ENCODE results near the gene RRBP1.

Gene RRBP1

DNA sequence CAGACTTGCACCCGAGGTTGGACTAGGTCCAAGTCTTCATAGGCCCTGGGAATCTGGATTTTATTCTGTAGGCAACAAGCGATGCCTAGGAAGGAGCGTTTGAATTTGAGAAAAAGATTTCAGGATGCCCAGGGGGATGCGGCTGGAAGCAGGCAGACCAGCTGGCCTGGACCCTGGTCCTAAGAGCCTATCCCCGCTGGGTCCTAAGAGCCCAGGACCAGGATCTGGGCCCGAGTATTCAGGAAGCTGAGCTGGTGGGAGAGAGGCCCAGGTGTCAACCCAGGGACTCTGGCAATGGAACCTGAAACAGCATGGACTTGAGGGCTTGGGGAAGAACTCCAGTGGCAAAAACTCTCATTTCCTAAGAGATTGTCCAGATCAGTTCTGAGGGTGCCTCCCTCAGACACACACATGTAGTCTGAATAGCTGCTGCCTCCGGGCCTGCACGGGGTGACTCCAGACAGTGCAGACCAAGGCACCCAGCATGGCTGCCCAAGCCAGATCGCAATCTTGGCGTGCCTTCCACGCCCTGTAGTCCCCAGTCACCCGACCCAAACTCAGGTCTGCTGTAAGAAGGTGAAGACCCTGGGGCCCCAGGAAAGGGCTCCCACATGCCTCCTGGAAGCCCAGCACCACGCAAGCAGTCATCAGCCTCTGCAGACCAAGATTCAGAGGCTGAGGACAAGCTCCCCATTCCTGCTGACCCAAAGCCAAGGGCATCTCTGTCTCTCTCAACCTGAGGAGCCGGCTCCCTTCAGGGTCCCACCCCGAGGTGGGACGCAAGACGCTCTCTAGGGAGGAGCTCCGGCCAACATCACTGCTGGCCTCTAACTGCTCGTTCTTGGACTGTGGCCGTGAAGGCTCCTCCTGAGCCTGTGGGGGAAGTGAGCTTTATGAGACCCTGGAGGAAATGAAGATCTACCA, 34.4 kb downstream of the RRBP1 start:
- DNase-seq = no peak

GRCh38 chr20:17646961-17647301, 35.1 kb downstream of the RRBP1 start:
- DNase-seq = no peak

GRCh38 chr20:17646209-17646960, 35.7 kb downstream of the RRBP1 start:
- DNase-seq = no peak

DNA sequence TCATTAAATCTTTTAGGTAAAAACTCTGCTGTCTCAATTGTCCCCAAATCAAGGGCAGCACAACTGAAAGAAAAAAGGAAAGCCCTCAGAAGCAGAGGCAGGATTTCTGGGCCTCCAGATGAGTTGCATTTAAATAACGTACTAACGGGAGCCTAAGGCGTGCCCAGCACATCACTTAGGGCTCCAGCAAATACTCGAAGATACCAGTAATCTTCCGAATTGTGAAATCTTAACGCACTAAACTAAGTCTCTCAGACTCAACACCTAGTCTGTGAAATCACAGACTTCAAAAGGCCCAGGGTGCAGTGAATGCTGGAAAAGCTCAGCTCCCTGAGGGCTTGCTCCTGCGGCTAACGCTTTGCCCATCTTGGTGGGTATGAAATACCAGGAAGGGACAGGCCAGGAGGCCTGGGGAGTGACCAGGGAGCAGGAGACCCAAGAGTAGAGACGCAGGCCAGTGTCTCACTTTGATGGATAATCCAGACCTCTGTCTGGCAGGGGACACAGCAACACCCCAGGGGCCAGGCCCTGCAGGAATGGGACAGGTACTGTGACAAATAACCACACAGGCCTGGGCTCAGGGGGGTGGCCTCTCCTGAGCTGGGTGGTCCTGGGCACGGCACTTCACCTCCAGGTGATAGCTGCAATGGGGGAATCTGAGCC, 36.4 kb downstream of the RRBP1 start:
- no peak for DNase-seq

GRCh38 chr20:17645010-17645409, 37.0 kb downstream of the RRBP1 start:
- no peak for DNase-seq

GRCh38 chr20:17644451-17644850, 37.6 kb downstream of the RRBP1 start:
- no peak for DNase-seq

DNA sequence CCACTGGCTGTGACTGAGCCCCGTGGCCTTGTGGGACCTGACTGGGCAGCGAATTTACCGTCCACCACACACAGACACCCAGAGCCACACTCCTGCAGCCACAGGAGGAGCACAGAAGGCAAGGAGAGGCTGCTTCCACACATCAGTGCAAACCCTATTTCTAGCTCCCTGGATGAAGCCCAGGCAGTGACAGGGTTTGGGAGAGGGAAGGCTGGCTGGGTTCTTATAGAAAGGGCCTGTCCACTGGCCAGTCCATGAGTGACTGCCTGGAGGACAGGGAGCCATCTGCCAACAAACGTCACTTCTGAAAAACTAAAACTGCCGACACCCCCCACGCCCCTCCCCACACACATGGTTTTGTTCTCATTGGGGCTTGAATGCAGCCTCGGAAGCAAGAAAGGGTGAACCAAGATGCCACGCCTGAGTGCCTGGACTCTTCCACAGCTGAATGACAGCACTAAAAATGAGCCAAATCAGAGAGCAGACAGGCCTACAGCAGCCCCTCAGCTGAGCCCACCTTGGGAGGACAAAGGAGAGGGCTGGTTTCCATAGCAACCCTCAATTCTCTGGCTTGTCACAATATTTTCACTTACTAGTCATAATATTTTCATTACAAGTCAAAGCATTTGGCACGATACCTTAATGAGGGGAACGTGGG, 38.4 kb downstream of the RRBP1 start:
- no peak for DNase-seq

DNA sequence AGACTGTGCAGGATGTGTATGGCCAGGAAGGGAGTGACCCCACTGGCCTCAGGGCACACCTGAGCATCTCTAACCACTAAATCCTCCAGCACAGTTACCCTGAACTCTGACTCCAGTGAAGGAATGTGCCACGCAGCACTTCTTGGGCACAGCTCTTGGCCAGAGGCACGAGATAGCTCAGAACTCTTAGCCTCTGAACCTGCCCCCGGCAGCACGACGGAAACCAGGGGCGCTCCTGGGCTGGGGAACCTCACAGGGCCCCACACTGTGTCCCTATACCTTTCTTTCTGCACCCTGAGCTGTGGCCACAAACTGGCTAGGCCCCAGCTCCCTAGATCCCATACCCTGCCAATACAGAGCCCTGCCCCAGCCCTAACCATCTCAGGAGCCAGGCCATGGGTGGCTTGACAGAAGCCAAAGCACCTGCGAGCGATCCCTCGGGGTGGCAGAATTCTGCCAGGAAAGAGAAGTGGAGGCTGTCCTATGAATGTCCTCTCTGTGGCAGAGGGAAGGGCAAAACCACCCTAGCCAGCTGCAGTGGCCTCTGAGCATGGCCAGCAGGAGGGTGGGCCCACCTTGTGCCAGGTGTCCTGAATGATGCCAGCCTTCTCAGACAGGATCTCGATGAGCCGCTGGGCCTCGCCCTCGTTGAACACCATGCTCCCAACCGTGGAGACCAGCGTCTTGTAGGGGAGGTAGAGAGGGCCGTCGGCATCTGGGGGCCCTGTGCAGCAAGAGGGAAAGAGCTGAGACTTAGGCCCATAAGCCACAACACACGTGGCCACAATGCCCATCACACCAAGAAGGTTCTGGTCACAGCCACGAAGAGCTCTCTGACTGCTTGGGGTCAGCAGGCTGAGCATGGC, 39.4 kb downstream of the RRBP1 start:
- DNase-seq = no peak

DNA sequence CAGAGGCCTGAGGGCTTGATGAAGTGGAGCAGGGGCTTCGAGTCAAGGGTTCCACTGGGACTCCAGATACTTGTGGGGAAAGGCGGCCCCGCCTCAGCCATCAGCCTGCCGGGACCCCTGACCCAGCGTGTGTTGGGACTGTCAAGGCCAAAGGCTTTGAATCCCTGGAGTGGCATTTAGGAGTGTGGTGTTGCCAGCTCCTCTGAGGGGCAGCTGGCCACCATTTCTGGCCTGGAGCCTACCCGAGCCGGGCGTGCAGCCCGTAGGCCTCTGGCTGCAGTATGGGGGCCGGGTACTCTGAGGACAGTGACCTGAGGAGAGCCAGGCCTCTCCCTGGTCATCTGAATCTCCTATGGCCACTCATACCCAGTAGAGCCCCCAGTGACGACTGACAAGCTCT, 40.0 kb downstream of the RRBP1 start:
- DNase-seq = no peak

- no peak for DNase-seq
Observed at GRCh38 chr20:17641520-17641964, 40.5 kb downstream of the RRBP1 start.

DNA sequence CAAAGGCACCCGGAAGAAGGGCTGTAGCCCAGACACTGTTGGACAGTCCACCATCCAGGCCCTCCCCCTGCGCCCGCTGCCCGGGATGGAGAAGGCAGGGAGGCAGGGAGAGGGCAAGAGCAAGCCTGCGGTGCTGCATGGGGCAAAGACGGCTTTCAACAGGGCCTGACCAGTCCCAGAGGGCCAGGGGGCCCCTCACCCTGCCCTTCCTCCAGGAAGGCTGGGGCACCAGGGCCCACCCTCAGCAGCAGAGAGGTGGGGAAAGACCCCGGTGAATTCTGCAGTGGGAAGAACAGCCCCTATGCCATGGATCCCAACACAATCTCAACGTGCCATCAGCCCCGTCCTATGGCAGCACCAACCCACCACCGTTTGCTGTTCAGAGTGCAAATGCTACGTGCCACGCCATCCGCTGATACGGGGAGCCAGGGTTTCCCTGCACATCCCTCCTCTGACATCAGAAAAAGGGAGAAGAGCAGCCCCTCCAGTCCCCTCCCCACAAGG, 41.1 kb downstream of the RRBP1 start:
- no peak for DNase-seq

- DNase-seq = no peak
Observed at GRCh38 chr20:17640146-17640874, 41.7 kb downstream of the RRBP1 start.

DNA sequence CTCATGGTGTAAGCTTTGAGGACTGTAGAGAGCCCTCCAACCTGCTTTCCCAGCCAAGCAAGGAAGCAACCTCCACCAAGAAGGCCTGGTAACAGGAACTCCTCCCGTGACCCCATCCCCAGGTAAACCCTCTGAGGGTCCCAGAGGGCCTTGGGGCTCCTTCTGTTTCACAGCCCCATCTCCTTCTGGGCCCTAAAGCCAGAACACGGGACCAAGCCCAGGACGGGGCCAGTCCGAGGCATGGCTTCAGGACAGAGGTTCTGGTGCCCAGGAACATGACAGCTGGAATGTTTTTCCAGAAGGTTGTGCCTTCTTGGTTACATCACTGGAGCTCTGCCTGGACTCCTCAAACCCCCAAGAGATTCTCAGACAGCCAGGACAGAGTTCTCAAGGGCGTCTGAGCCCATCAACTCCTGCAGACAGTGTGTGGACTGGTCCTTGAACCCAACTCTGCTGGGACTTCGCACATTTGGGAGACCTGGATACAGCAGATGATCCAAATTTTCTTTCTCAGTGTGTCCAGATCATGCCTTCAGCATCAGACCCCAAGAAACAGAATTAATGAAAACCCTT, 43.1 kb downstream of the RRBP1 start:
- no peak for DNase-seq

GRCh38 chr20:17637985-17638640, 43.9 kb downstream of the RRBP1 start:
- no peak for DNase-seq

GRCh38 chr20:17637413-17637780, 44.6 kb downstream of the RRBP1 start:
- DNase-seq = no peak

- DNase-seq = no peak
Observed at GRCh38 chr20:17636523-17637412, 45.3 kb downstream of the RRBP1 start.

GRCh38 chr20:17635332-17636244, 46.5 kb downstream of the RRBP1 start:
- DNase-seq = no peak
